ENCODE data around the gene KRT84. TPM values are rescaled to one million over a fixed set of nuclear protein-coding genes. Genes with fewer than 3 reads are reported as not detected.

The KRT84 gene
- total and polyA plus RNA-seq, 2 donors, result 0.94 to 2.5 TPM

- Histone ChIP-seq H3K4me3 (ENCODE audit: low read length in 2 of 2) (no peak overlapping the region), H3K9me3 (ENCODE audit: control insufficient read depth in 2 of 2, insufficient read depth in 1 of 2, low read length in 1 of 2) (no peaks in the 10 kb centered on the region), H3K27me3 (ENCODE audit: control insufficient read depth in 2 of 2, insufficient read depth in 1 of 2, low read length in 1 of 2) (peaks cover 0 to 21% of the 10 kb centered on the region in 2 donors), H3K27ac (ENCODE audit: low read depth in 1 of 2, low read length in 1 of 2) (no peak overlapping the region), H3K4me1 (ENCODE audit: control insufficient read depth in 2 of 2, insufficient read depth in 2 of 2, low read length in 2 of 2) (no peaks in the 10 kb centered on the region), H3K36me3 (ENCODE audit: control insufficient read depth in 2 of 2, insufficient read depth in 2 of 2, low read length in 1 of 2) (no peaks in the 10 kb centered on the region)
- DNase-seq (ENCODE audit: low read depth in 6 of 9, low spot score in 9 of 9), result no peak
- WGBS, result 94% methylated on average over 8 of the region's 8 CpGs
Measured at GRCh38 chr12:52381206-52381605, 4.2 kb downstream of the KRT84 start.

GRCh38 chr12:52380271-52380694, 5.2 kb downstream of the KRT84 start:
- DNase-seq (ENCODE audit: low read depth in 6 of 9, low spot score in 9 of 9), result no peak
- Histone ChIP-seq H3K27me3 (ENCODE audit: control insufficient read depth in 2 of 2, insufficient read depth in 1 of 2, low read length in 1 of 2) (peaks cover 0 to 21% of the 10 kb centered on the region in 2 donors), H3K4me1 (ENCODE audit: control insufficient read depth in 2 of 2, insufficient read depth in 2 of 2, low read length in 2 of 2) (no peaks in the 10 kb centered on the region), H3K9me3 (ENCODE audit: control insufficient read depth in 2 of 2, insufficient read depth in 1 of 2, low read length in 1 of 2) (no peaks in the 10 kb centered on the region), H3K4me3 (ENCODE audit: low read length in 2 of 2) (no peak overlapping the region), H3K36me3 (ENCODE audit: control insufficient read depth in 2 of 2, insufficient read depth in 2 of 2, low read length in 1 of 2) (no peaks in the 10 kb centered on the region), H3K27ac (ENCODE audit: low read depth in 1 of 2, low read length in 1 of 2) (no peak overlapping the region)
- 69% methylated on average over 15 of the region's 15 CpGs for WGBS

DNA sequence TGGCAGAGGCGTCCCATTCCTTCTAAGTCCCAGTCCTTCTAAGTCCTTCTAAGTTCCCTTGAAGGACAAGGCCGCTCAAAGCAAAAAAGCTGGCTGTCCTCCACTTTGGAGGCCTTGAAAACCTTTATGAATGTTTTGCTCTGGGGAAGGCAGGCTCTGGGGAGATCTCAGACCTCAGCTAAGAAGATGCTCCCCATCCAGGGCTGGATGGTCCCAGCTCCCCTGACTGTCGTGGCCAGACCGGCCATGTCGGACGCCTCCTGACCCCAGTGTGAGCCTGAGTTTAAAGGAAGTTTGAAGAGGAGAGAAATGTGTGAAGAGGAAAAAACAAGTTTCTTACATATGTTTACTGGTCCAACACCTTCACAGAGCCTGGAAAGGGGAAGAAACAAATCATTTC, 5.9 kb downstream of the KRT84 start:
- no peak for DNase-seq (ENCODE audit: low read depth in 6 of 9, low spot score in 9 of 9)
- H3K4me3 ChIP-seq (ENCODE audit: low read length in 2 of 2), result no peak overlapping the region
- H3K9me3 ChIP-seq (ENCODE audit: control insufficient read depth in 2 of 2, insufficient read depth in 1 of 2, low read length in 1 of 2), result no peaks in the 10 kb centered on the region
- no peak overlapping the region for H3K27ac ChIP-seq (ENCODE audit: low read depth in 1 of 2, low read length in 1 of 2)
- H3K27me3 ChIP-seq (ENCODE audit: control insufficient read depth in 2 of 2, insufficient read depth in 1 of 2, low read length in 1 of 2), result peaks cover 0 to 19% of the 10 kb centered on the region in 2 donors
- 84% methylated on average over 6 of the region's 6 CpGs for WGBS
- H3K36me3 ChIP-seq (ENCODE audit: control insufficient read depth in 2 of 2, insufficient read depth in 2 of 2, low read length in 1 of 2), result no peaks in the 10 kb centered on the region
- no peaks in the 10 kb centered on the region for H3K4me1 ChIP-seq (ENCODE audit: control insufficient read depth in 2 of 2, insufficient read depth in 2 of 2, low read length in 2 of 2)

- H3K4me3 ChIP-seq (ENCODE audit: low read length in 2 of 2), result no peak overlapping the region
- no peak overlapping the region for H3K27ac ChIP-seq (ENCODE audit: low read depth in 1 of 2, low read length in 1 of 2)
- DNase-seq (ENCODE audit: low read depth in 6 of 9, low spot score in 9 of 9), result no peak
- WGBS, result 90% methylated on average over 19 of the region's 19 CpGs
- H3K27me3 ChIP-seq (ENCODE audit: control insufficient read depth in 2 of 2, insufficient read depth in 1 of 2, low read length in 1 of 2), result peaks cover 0 to 19% of the 10 kb centered on the region in 2 donors
- no peaks in the 10 kb centered on the region for H3K9me3 ChIP-seq (ENCODE audit: control insufficient read depth in 2 of 2, insufficient read depth in 1 of 2, low read length in 1 of 2)
- H3K4me1 ChIP-seq (ENCODE audit: control insufficient read depth in 2 of 2, insufficient read depth in 2 of 2, low read length in 2 of 2), result no peaks in the 10 kb centered on the region
- H3K36me3 ChIP-seq (ENCODE audit: control insufficient read depth in 2 of 2, insufficient read depth in 2 of 2, low read length in 1 of 2), result no peaks in the 10 kb centered on the region
Measured at GRCh38 chr12:52378091-52378490, 7.4 kb downstream of the KRT84 start.

GRCh38 chr12:52377266-52377665, 8.2 kb downstream of the KRT84 start:
- Histone ChIP-seq H3K27me3 (ENCODE audit: control insufficient read depth in 2 of 2, insufficient read depth in 1 of 2, low read length in 1 of 2) (peaks cover 0 to 19% of the 10 kb centered on the region in 2 donors), H3K9me3 (ENCODE audit: control insufficient read depth in 2 of 2, insufficient read depth in 1 of 2, low read length in 1 of 2) (no peaks in the 10 kb centered on the region), H3K36me3 (ENCODE audit: control insufficient read depth in 2 of 2, insufficient read depth in 2 of 2, low read length in 1 of 2) (no peaks in the 10 kb centered on the region), H3K4me3 (ENCODE audit: low read length in 2 of 2) (no peak overlapping the region), H3K4me1 (ENCODE audit: control insufficient read depth in 2 of 2, insufficient read depth in 2 of 2, low read length in 2 of 2) (no peaks in the 10 kb centered on the region), H3K27ac (ENCODE audit: low read depth in 1 of 2, low read length in 1 of 2) (no peak overlapping the region)
- WGBS, result 96% methylated on average over 8 of the region's 8 CpGs
- no peak for DNase-seq (ENCODE audit: low read depth in 6 of 9, low spot score in 9 of 9)

- H3K9me3 ChIP-seq (ENCODE audit: control insufficient read depth in 2 of 2, insufficient read depth in 1 of 2, low read length in 1 of 2), result no peaks in the 10 kb centered on the region
- H3K36me3 ChIP-seq (ENCODE audit: control insufficient read depth in 2 of 2, insufficient read depth in 2 of 2, low read length in 1 of 2), result no peaks in the 10 kb centered on the region
- DNase-seq (ENCODE audit: low read depth in 6 of 9, low spot score in 9 of 9), result peak in 3 of 9 donors; percentile 25 to 49 (median 46)
- H3K27ac ChIP-seq (ENCODE audit: low read depth in 1 of 2, low read length in 1 of 2), result no peak overlapping the region
- H3K27me3 ChIP-seq (ENCODE audit: control insufficient read depth in 2 of 2, insufficient read depth in 1 of 2, low read length in 1 of 2), result peaks cover 0 to 14% of the 10 kb centered on the region in 2 donors
- 34% methylated on average over 10 of the region's 10 CpGs for WGBS
- peaks cover 0 to 8% of the 10 kb centered on the region in 2 donors for H3K4me1 ChIP-seq (ENCODE audit: control insufficient read depth in 2 of 2, insufficient read depth in 2 of 2, low read length in 2 of 2)
- H3K4me3 ChIP-seq (ENCODE audit: low read length in 2 of 2), result no peak overlapping the region
Measured at GRCh38 chr12:52372216-52373154, 13.0 kb downstream of the KRT84 start.

- Histone ChIP-seq H3K4me3 (ENCODE audit: low read length in 2 of 2) (no peak overlapping the region), H3K4me1 (ENCODE audit: control insufficient read depth in 2 of 2, insufficient read depth in 2 of 2, low read length in 2 of 2) (peaks cover 0 to 8% of the 10 kb centered on the region in 2 donors), H3K36me3 (ENCODE audit: control insufficient read depth in 2 of 2, insufficient read depth in 2 of 2, low read length in 1 of 2) (no peaks in the 10 kb centered on the region), H3K9me3 (ENCODE audit: control insufficient read depth in 2 of 2, insufficient read depth in 1 of 2, low read length in 1 of 2) (no peaks in the 10 kb centered on the region), H3K27me3 (ENCODE audit: control insufficient read depth in 2 of 2, insufficient read depth in 1 of 2, low read length in 1 of 2) (peaks cover 0 to 18% of the 10 kb centered on the region in 2 donors), H3K27ac (ENCODE audit: low read depth in 1 of 2, low read length in 1 of 2) (no peak overlapping the region)
- DNase-seq (ENCODE audit: low read depth in 6 of 9, low spot score in 9 of 9), result no peak
- 91% methylated on average over 3 of the region's 3 CpGs for WGBS
Measured at GRCh38 chr12:52371716-52372115, 13.7 kb downstream of the KRT84 start.

DNA sequence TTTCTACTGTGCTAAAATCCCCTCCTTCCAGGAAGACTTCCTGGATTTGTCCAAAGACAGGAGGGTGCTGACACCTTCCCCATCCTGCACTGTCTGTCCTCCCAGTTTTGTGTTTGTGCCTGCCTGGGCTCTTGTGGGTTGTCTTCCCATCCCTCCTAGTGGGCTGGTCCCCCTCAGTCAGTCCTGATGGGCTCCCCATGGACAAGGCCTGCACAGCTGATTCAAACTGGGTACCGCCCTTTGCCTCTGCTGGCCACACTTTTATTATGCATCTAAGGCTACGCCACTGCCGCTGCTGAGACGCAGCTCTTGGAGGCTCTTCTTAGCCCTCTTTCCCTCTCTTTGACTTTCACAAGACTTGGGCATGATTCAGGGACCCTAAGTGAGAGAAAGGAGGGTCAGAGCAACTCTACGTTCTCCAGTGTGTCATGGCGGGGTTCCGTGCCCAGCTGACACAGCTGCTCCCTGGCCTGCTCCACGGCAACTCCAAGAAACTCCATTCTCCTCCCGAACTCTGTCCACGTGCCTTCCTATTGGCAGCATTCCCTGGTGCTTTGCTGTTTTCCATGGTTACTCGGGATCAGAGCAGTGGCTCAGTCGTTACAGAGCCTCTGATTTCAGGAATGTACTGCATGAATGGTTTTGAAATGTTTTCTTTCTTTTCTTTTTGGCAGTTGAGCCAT, 14.4 kb downstream of the KRT84 start:
- Histone ChIP-seq H3K9me3 (ENCODE audit: control insufficient read depth in 2 of 2, insufficient read depth in 1 of 2, low read length in 1 of 2) (no peaks in the 10 kb centered on the region), H3K36me3 (ENCODE audit: control insufficient read depth in 2 of 2, insufficient read depth in 2 of 2, low read length in 1 of 2) (no peaks in the 10 kb centered on the region), H3K4me1 (ENCODE audit: control insufficient read depth in 2 of 2, insufficient read depth in 2 of 2, low read length in 2 of 2) (peaks cover 0 to 8% of the 10 kb centered on the region in 2 donors), H3K27me3 (ENCODE audit: control insufficient read depth in 2 of 2, insufficient read depth in 1 of 2, low read length in 1 of 2) (peaks cover 0 to 19% of the 10 kb centered on the region in 2 donors), H3K27ac (ENCODE audit: low read depth in 1 of 2, low read length in 1 of 2) (peak overlapping the region; percentile 37 to 56), H3K4me3 (ENCODE audit: low read length in 2 of 2) (no peak overlapping the region)
- WGBS, result 92% methylated on average over 12 of the region's 12 CpGs
- DNase-seq (ENCODE audit: low read depth in 6 of 9, low spot score in 9 of 9), result no peak

DNA sequence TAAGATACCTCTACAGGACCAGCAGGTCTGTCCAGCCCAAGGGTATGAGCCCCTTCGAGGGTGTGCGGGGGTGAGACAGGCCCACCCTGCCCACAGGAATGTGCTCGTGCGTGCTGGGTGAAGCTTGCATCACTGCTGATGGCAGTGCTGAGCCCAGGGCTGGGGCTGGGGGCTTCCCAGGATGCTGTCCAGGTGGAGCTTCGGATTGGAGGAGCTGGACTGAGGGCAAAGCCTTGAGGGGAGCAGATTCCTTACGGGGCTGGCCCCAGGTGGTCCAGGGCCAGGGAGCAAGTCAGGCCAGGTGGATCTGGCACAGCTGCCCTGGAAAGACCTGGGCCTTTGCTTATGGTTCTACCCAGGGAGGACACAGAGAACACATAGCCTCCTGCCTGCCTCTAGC, 15.6 kb downstream of the KRT84 start:
- Histone ChIP-seq H3K27me3 (ENCODE audit: control insufficient read depth in 2 of 2, insufficient read depth in 1 of 2, low read length in 1 of 2) (peaks cover 0 to 21% of the 10 kb centered on the region in 2 donors), H3K9me3 (ENCODE audit: control insufficient read depth in 2 of 2, insufficient read depth in 1 of 2, low read length in 1 of 2) (no peaks in the 10 kb centered on the region), H3K4me3 (ENCODE audit: low read length in 2 of 2) (no peak overlapping the region), H3K36me3 (ENCODE audit: control insufficient read depth in 2 of 2, insufficient read depth in 2 of 2, low read length in 1 of 2) (no peaks in the 10 kb centered on the region), H3K27ac (ENCODE audit: low read depth in 1 of 2, low read length in 1 of 2) (no peak overlapping the region), H3K4me1 (ENCODE audit: control insufficient read depth in 2 of 2, insufficient read depth in 2 of 2, low read length in 2 of 2) (peaks cover 0 to 8% of the 10 kb centered on the region in 2 donors)
- DNase-seq (ENCODE audit: low read depth in 6 of 9, low spot score in 9 of 9), result no peak
- 80% methylated on average over 6 of the region's 6 CpGs for WGBS

All from thymus (tissue), 11 donors.